Stimulated activated CD8-positive, alpha-beta memory T cell treated with anti-CD3 and anti-CD28 coated beads, Interleukin-2, amount 100 ng/mL, for 48 hours (primary cell): ENCODE data around the gene ERBB2.
A peak's percentile ranks its signal among the peaks of the same experiment; 100 is the strongest.

Experiments used
- DNase-seq, 2 donors: peaks; one replicate each; pipeline ENCODE4 v3.0.0-alpha.2; 2020; ENCODE audit warnings: low read depth in 2 of 2

Gene ERBB2

DNA sequence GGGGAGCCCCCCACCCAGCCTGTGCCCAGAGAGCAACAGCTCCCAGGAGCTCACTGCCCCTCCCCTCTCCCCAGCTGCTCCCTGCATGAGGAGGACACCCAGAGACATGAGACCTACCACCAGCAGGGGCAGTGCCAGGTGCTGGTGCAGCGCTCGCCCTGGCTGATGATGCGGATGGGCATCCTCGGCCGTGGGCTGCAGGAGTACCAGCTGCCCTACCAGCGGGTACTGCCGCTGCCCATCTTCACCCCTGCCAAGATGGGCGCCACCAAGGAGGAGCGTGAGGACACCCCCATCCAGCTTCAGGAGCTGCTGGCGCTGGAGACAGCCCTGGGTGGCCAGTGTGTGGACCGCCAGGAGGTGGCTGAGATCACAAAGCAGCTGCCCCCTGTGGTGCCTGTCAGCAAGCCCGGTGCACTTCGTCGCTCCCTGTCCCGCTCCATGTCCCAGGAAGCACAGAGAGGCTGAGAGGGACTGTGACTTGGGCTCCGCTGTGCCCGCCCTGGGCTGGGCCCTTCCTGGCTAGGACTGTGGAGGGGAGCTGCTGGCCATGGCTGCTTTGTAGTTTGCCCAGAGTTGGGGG is 34.1 kb upstream of the ERBB2 start:
- DNase-seq: no peak

DNA sequence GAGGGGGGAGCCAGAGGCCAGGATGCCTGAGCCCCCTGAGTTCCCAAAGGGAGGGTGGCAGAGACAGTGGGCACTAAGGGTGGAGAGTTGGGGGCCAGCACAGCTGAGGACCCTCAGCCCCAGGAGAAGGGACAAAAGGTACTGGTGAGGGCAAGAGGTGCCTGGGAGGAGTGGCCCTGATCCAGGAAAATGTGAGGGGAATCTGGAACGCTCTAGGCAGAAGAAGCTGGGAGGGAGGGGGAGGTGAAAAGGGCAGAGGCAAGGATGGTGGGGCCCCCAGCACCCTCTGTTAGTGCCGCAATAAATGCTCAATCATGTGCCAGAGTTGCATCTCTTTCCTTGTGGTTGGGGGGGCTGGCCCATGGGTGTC is 33.6 kb upstream of the ERBB2 start:
- no peak for DNase-seq

DNA sequence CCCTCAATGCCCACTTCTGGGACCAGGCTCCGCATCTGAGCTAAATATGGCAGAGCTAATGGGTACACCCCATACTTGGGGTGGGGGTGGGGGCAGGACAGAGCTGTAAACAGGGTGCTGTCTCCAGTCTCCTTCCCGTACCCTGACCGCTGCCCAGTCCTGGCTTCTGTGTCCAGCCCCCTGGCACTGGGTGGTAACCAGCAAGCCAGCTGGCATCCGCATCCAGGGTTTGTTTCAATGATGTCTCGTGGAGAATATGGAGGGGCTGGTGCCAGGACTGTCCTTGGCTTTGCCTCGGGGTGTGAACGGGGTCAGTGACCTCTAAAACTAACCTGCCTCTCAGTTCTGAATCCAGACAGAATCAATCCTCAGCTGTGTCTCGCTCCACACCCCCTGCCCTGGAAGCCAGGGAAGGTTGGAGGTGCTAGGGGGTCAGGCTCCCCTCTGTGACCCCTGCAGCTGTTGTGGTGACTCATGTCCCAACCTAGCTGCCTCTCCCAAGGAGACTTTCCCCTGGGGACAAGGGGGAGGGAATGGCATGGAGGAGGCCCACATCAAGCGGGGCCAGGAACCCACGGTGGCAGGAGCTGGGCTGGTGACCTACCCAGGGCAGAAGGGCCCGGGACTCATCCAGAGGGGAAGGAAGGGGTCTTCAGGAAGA is 33.1 kb upstream of the ERBB2 start:
- DNase-seq: no peak

DNA sequence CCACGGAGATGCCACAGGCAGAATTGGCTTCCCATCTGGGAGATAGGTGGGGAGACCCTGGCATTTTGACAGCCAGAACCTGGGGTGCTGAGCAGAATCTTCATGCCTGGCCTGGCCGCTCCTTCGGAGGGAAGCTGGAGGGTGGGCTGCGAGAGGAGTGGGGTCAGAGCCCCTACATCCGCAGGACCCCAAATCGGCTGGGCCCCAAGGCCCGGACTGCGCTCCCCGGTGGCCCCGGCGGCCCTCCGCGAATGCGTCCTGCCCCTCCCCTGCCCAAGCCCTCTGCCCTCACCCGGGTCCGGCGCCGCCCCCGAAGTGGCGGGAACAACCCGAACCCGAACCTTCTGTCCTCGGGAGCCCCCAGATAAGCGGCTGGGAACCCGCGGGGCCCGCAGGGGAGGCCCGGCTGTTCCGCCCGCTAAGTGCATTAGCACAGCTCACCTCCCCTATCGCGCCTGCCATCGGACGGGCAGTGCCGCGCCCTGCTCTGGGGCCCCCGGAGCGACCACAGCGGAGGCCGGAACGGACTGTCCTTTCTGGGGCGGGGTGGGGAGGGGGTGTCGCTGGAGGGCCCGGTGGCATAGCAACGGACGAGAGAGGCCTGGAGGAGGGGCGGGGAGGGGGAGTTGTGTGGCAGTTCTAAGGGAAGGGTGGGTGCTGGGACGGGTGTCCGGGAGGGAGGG is 32.5 kb upstream of the ERBB2 start:
- DNase-seq: no peak

DNA sequence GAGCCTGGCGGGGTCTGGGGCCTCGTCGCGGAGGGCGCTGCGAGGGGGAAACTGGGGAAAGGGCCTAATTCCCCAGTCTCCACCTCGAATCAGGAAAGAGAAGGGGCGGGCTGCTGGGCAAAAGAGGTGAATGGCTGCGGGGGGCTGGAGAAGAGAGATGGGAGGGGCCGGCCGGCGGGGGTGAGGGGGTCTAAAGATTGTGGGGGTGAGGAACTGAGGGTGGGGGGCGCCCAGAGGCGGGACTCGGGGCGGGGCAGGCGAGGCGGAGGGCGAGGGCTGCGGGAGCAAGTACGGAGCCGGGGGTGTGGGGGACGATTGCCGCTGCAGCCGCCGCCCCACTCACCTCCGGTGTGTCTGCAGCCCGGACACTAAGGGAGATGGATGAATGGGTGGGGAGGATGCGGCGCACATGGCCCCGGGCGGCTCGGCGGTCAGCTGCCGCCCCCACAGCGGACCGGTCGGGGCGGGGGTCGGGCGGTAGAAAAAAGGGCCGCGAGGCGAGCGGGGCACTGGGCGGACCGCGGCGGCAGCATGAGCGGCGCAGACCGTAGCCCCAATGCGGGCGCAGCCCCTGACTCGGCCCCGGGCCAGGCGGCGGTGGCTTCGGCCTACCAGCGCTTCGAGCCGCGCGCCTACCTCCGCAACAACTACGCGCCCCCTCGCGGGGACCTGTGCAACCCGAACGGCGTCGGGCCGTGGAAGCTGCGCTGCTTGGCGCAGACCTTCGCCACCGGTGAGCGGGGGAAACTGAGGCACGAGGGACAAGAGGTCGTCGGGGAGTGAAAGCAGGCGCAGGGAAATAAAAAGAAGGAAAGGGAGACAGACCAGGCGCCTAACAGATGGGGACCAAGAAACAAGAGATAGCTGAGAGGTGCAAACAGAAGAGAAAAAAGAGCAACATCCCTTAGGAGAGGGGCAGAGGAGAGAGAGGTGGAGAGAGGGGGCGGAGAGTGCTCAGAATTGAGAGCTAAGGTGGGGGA is 31.6 kb upstream of the ERBB2 start, which contains the start of gene PNMT:
Gene PNMT, plus strand, starts transcription at position 509 of the 980 bp plus-strand sequence. Its CDS starts 23 bp downstream, at position 532.
- peak; percentile 57 to 66 for DNase-seq

DNA sequence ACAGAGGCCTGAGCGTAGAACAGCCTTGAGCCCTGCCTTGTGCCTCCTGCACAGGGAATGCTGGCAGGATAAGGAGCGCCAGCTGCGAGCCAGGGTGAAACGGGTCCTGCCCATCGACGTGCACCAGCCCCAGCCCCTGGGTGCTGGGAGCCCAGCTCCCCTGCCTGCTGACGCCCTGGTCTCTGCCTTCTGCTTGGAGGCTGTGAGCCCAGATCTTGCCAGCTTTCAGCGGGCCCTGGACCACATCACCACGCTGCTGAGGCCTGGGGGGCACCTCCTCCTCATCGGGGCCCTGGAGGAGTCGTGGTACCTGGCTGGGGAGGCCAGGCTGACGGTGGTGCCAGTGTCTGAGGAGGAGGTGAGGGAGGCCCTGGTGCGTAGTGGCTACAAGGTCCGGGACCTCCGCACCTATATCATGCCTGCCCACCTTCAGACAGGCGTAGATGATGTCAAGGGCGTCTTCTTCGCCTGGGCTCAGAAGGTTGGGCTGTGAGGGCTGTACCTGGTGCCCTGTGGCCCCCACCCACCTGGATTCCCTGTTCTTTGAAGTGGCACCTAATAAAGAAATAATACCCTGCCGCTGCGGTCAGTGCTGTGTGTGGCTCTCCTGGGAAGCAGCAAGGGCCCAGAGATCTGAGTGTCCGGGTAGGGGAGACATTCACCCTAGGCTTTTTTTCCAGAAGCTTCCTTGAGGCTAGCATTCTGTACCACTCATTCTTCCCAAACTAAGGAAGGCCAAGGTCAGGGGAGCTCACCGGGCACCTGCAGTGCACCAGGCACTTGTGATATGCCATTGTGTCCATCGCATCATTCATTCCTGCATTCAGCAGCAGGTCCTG is 29.7 kb upstream of the ERBB2 start:
- DNase-seq: no peak

DNA sequence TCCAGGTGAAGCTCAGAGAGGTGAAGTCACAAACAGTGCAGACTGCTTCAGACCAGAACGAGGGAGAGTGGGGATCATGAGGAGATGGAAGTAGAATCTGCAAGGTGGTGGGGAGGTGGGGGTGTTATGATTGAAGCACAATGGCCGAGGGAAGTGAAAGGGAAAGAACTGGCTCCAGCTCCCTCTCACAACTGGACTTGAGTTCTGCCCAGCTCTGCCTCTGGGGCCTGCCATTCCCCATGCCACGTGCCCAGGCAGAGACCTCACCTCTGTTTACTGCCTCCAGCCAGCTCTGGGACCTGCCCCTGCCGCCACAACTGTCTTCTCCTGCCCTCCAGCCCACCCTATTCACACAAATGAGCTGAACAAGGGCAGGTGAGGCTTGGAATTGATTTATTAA is 29.1 kb upstream of the ERBB2 start:
- no peak for DNase-seq

DNA sequence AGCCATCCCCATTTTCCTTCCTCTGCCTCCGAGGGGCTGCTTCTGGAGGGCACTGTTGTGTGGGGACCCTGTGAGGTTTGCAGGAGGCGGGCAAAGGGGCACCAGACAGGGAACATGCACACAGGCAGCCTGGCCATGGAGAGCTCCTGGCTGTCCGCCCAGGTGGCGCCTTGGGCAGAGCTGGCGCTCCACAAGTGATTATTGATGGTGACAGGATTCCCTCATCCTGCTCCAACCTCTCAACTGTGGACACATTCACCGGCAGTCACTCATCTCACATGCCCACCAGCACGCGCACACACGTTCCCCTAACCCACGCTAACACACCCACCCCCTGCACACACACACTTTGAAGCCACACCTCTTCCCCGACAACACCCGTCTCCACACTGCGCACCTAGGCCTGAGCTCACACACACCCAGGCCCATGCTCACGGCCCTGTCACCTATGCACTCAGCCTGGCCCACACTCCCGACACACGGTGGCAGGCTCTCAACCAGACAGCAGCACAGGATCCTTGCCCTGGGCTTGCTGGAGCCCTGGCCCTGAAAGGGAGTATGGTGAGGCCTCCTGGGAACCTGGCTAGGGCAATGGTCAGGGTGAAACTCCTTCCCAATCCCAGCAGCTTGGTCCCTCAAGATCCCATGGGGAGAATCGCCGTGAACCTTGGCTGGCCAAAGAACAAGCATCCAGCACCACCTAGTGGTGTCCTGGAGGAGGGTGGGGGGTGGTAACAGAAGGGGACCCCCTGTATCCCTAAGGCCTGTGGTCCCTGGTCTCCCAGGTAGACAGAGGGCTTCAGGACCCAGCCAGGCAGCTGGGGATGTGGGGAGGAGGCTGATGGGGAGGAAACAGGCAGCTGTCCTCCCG is 28.0 kb upstream of the ERBB2 start:
- DNase-seq: no peak

DNA sequence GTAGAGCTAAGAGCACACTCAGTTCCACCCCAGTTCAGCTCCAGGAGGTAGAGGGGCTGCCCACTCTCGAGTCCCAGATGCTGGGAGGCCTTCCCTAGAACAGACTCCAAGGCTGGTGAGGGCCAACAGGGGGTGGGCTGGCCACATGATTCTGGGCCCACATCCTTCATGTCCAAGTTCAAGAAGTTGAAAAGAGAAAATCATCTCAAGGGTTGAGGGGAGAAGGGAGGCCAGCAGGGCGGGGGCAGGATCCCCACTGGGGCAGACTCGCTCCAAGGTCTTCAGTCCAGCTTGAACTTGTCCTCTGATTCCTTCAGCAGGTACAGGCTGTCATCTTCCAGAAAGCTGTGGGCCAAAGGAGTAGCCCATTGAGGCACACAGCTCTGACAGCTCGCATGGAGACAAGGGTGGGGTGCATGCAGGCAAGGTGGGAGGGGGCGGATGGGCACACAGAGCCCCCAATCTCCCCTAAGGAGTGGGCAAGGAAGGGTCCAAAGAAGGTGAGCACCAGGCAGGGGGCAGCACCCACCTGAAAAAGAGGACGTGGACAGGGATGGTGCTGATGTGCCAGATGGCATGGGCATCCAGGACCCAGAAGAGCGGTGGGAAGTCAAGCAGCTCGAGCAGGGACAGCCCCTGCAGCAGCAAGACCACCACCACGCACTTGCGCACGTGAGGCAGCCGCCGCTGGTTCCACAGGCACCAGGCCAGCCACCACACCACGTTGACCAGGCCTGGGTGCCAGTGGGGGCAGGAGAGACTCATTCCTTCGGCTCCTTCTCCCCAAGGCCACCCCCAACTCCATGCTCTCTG is 27.1 kb upstream of the ERBB2 start:
- no peak for DNase-seq

DNA sequence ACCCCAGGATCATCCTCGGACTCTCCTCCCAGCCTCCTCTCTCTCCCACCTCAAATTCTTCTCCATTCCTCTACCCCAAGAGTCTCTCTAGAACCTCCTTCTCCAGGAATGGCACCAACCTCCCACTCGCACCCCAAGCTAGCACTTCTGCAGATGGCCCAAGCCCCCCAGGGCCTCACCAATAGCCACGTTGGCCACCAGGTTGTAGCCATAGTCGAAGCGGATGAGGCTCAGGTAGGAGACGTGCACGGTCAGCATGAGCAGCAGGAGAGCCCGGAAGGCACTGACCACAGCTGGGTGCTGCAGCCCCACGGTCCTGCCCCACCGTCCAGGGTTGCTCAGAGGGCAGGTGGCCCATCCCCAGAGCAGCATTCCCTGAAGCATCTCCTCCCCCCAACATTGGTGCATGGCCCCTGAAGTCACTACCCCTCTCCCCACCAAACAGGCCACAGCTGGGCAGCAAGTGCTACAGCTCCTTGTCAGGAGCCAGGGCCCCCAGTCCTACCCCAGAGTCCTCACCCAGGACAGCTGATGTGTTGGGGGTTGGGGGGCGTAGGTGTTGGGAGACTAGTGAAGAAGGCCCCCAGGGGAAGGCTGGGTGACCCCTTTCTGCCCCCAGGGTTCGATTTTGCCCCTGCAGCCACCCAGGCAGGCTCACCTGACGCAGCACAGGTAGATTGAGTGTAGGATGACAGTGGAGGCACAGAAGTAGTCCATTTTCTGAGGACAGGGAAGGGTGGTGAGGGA is 26.4 kb upstream of the ERBB2 start:
- DNase-seq: no peak

DNA sequence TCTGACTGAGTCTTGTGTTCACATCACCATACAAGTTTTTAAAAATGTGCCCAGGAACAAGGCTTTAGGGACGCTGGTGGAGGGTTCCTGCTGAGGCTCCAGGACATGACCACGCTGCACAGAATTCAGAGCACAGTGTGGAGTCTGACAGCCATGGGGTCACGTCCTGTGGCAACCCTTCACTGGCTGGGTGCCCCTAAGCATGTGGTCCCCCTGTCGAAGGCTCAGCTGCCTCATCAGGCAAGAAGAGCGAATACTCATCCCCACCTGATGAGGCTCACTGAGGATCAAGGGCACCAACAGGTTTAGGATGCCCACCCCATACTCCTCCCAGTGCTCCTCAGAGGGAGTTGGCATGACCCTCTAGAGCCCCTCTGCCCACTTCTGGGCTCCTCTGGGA is 25.7 kb upstream of the ERBB2 start:
- no peak for DNase-seq

DNA sequence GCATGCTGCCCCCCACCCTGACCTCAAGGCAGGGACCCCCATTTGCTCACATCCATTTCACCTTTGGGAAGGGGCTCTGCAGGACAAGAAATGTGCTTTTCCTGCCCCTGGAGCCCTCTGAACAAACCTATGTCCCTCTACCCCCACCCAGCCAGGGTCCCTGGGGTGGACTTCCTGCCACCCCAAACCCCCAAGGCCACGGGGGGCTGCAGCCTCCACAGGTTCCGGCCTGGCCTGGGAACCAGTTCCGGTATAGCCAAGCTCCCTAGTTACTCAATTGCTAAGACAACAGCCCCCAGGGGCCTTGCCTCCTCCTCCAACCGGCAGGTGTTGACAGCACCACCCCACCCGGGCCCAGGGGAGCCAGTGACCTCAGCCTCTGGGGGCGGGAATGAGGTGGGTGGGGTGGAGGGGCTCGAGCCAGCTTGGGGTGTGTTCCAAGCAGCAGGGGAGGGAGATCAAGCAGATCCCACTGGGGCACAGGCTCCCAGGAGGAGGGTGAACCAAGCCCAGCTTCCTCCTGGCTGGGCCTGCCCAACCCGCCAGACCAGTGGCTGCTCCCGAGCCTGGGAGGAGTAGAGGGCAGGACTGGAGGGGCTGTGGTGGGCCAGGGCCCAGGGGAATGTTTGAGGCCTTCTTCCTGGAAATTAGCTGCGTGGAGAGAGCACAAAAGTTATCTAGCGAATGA is 25.0 kb upstream of the ERBB2 start:
- DNase-seq: no peak

DNA sequence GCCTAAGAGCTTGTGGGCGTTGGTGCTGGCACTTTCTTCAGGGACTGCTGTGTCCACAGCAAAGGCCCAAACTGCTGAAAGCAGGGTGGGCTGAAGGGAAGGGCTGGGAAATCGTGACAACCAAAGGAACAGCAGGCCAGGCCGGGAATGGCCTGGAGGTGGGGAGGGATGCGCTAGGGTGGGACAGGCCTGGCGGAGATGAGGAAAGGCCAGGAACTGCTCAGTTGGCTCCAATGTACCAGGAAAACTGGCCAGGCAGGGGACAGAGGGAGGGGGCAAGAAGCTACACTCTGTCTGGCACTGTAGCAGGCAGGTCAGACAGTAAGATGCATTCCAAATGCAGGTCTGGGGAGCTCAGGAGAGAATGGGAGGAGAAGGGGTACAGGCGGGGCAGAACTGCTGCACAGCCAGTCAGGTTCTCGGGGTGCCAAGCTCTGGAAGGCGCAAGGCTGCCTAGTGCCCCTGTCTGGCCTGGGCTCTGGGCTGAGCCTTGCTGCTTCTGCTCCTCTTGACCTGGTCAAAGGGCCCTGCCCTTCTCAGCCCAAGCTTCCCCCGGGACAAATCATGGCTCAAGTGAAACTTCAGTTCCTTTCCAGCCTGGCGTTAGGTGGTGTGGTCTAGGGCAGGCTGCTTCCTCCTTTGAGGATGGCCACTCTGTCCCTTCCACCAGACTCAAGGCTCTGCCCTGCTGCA is 24.3 kb upstream of the ERBB2 start:
- DNase-seq: no peak

DNA sequence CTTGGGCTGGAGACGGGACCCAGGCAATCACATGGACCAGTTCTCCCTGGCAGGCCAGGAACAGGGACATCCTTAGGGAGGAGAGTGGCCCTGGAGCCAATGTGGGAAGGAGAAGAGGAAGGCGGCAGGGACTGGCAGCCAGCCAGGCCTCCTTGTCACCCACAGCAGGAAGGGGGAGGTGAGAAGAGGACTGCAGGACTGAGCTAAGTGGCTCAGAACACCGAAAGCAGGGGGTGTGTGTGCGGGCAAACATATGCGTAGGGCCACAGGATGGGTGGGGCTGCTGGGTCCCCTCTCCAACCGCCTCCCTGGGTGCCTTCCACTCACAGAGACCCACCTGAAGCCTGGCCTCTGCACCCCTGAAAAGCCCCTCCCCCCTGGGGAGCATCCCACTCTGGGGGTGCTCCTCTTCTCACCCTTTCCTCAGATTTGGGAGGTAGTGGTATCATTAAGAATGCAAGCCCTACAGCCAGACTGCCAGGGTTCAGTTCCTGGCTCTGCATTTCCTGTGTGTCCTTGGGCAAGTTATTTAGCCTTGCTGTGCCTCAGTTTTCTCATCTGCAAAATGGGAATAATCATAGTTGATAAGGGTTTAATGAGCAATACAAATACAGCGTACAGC is 23.6 kb upstream of the ERBB2 start:
- peak; percentile 22 to 36 for DNase-seq

DNA sequence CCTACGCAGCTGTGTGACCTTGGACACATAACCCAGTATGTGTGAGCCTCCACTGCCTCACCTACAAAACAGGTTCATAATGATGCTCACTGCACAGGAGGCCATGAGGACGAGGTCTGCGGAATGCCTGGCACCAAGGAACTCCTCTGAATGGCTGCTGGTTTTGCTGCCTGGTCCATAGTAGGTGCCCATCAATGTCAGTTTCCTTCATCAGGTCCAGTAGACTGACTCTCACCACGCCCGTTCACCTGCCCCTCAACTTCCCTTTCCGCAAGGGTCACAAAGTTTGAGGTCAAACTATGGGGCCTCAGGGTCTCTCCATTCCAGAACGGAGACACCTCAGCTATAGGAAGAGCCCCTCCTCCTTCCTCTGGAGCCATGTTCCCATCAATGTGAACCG is 22.8 kb upstream of the ERBB2 start:
- no peak for DNase-seq

DNA sequence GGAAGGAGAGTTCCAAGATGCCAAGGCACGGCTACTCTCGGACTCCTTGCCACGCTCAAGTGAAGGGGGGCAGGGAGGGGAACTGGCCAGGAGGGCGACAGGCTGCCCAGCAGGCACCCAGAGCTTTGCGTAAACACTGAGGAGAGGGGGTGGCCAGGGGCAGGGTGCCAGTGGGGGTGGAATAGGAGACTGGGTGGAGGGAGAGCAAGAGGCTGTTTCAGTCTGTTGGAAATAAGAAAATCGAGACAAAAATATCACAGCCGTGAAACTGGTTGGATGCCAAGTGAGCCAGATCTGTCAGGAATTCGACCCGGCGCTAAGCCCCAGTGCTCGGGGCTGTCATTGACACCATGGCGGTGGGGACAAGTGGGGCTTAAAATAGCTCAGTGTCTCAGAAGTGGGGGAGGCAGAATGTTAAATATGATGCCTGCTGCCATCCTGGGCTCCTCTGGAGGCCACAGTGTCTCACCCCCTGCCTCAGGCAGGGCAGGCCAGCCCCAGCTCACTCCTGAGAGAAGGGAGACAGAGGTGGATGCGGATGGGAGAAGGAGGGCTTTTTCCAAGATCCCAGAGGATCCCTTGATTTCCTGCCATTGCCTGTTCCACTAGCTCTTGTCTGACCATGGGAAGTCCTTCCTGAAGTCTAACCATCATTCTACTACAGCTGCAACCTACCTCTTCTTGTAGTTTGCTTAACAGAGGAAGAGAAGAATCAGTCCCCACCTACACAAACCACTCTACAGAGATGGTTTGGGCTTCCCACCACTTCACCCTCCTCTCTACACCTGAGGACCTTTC is 22.1 kb upstream of the ERBB2 start:
- DNase-seq: no peak
